HG03280 (cell line): ENCODE data around the gene UBR4.

Source experiments
- ATAC-seq: cut with Tn5 transposase; IDR thresholded peaks from one replicate; pipeline ENCODE4 v1.9.1; 2021; ENCODE audit warnings: mild to moderate bottlenecking, moderate library complexity; ENCODE audit not compliant: unreplicated experiment

Gene UBR4

GRCh38 chr1:19096990-19097389 lies 113.1 kb downstream of the UBR4 start:
- no peak for ATAC-seq

- ATAC-seq = no peak
Observed at GRCh38 chr1:19096036-19096833, 113.8 kb downstream of the UBR4 start.

GRCh38 chr1:19091196-19091953 lies 118.7 kb downstream of the UBR4 start:
- ATAC-seq = no peak

GRCh38 chr1:19089524-19089923 lies 120.5 kb downstream of the UBR4 start:
- no peak for ATAC-seq

DNA sequence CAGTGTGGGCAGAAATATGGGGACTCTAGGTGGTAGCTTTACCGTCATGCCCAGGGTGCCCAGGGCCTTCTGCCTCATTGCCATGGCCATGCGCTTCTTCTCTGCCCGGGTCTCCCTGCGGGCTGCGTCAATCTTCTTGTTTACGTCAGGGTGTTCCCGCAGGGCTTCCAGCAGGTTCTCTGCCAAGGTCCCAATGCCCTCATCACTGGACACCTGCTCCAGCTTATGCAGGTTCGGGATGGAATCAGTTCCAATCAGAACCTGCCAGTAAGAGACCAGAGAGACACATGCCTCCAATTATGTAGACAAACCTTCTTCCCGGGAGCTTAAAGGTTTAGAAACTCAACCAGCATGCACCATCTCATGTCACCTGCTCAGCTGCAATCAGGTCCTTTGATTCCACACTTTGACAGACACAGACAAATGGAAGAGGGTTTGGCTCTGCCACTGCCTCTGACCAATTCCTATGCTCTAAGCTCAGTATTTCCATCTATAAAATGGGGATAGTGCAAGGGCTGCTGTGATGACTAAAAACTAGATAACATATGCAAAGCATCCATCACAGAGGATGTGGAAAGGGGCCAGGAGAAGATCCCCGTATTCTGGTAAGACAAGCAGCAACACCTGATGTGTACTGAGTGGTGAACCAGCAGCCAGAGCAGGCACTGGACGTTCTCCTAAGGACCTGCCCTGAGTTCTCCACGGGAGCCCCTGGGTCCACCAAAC lies 121.2 kb downstream of the UBR4 start:
- no peak for ATAC-seq

DNA sequence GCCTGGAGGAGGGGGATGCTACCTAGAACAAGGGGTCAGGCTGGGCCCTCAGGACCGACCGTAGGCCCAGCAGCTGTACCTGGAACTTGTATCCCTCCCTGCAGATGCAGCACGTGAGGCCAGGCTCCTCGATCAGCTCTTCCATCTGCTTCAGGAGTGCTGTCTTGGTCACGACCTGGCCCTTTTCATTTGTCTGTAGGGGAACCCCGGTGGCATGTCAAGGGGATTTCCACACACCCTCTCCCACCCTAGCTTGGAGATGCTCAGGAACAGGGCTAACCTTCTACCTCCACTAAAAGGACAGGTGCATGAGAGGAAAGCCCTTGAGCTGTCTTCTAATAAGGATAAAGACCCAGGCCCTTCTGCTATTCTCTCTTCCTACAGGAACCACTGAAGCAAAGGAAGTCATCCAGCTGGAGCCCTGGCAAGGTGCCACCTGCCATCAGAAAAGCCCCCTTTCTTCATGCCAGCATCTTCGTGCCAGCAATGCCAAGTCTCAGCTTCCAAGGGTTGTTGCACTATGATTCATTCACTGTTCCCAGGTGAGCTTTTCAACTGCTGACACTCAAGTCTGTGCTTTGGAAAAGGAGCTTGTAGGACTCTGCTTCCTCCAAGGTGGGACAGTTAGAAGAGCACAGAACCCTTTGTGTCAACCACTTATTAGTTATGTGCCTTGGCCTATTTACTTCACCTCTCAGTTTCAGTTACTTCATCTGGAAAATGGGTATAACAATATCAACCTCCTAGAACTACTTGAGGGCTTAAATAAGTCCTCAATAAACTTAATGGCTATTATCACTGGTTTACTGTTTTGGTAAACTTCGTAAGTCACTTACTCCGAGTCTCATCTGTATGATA lies 122.1 kb downstream of the UBR4 start:
- ATAC-seq = no peak

DNA sequence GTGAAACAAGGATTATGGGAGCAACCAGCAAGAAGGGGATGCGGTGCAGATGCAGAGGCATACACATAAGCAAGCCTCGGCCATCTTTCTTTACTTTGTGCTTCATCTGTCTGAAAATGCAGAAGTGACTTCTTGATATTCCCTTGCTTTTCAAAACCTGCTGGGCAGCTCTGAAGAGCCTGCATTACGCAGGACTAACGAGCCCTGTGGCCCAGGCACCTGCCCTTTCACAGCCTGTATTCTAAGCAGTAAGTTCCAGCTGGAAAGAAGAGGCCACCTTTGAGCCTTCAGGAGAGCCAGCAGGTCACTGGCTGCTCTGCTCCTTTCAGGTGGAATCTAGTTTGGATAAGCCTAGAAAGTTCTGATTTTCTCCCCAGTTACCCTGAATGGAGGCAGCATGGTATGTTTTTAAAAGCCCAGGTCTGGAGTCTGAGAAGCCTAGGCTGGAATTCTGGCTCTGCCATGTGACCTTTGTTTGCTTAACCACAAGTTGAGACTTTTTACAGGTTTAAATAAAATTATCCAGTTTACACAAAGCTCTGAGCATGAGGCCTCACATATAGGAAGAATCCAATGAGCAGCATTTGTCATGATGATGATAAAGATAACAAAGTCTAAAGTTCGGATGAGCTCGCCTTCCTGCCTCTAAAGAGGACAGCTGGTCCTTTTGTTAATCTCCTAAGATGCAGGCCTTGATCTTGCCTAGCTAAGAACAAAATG lies 122.9 kb downstream of the UBR4 start:
- no peak for ATAC-seq

DNA sequence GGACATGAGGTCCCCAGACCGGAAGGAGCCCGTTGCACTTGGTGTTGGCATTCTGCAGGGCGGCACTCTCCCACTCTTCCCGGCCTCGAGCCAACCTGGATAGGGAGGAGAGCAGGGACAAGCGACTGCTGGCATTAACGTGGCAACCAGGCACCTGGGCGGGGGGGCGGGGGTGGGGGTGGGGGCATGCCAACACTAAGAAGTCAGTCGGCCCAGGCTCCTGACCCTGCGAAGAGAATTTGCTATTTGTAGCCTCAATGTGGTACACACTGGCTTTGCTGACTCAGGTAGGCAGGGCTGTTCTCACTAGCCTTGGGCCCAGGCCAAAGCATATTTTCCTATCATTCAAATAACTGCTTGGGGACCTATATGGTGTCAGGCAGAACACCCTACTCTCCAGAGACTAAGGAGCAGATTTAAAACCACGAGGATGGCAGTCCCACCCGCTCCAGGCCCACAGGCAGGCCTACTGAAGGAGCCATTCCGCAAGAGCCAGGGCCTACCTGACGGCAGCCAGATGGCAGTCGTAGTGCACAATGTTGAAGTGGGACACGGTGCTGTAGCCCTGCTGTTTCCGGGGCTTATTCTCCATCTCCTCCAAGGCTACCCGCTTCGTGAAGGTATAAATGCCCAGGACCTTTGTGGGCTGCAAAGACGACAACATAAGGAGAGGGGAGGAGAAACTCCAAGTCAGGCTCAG lies 123.7 kb downstream of the UBR4 start:
- no peak for ATAC-seq

- no peak for ATAC-seq
Observed at GRCh38 chr1:19084206-19084738, 125.8 kb downstream of the UBR4 start.

- ATAC-seq = no peak
Observed at GRCh38 chr1:19083081-19083480, 127.0 kb downstream of the UBR4 start.

DNA sequence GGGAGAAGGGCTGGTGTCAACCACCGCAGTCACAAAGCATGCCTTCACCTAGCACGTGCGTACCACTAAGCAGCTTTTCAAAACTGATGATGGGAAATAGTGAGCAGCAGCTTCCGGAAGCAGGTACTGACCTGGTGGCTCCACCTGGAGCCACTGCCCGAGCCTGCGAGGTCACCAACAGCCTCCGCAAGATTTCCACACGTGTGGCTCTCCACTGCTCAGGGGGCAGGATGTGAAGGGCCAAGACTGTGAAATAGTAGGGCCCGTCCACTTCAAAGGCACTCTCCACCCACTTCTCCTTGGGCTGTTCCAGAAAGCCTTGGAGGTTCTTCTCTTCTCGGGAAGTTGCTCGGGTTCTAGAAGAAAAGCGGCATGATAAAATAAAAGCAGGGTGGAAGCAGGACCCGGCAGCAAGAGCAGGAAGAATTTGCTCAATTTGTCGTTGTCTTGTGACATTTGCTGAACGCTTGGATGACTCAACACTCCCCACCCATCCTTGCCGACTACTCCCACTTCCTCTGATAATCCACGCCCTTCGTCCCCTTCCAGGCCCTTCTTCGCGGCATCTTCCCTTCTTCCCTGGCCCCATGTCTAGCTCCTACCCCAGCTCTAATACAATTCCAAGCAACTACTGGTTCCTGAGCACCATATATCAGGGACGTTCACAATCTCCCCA lies 128.7 kb downstream of the UBR4 start:
- no peak for ATAC-seq

DNA sequence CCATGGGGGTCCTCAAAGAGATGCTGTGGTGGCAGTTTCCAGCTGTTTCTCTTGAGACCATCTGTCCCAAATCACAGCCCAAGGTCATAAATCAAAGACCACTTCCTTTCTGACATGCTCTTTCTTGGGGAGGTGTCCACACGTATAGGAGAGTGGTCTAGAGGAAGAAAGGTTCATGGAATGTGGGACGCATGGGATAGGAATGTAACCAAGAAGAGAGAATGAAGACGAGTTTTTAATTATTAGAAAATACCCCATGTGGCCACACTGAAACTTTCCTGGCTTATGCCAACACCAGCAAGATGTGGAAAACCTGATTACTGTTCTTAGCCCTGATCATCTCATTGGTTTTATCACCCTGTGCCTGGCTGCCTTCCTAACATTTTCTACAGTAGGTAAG lies 129.3 kb downstream of the UBR4 start:
- ATAC-seq = no peak

DNA sequence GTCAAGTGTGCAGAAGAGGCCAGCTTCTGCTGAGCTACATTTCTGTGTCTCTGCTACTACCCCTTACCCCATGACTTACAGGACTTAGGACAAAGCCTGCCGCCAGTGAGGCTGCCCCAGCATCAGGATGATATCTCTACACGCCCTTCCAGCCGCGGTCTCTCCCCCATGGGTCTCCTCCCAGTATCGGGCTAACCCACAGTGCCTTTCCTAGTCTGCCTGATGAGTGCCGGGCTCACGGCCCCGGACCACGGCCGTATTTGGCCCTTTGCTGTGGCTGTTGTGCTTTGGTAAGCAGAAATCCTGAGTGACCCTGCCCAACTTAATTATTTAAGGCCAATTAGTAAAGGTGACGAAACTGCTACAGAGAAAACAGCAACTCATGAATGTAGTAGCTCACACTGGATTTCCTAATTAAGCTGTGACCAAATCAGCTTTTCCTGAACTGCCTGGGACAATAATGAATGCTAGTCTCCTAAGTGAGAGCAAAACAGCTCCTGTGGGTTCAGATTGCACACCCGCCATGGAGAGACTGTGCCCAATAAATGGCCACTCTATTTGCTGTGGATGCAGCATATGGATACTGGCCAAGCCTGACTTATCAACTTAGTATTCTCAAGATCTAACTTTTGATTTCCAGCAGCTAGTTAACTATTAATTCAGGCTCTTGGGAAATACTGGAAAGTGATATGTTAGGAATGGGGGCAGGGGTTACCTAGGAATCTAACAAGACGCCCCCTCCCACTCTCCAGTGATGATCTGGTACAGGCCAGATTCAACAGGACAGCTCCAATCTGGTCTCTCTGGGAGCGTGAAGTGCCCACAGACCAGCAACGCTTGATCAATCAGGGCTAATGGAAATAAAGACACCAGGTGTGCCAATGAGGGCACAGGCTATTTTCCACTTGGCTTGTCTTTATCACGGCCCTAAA lies 130.3 kb downstream of the UBR4 start:
- ATAC-seq = no peak

DNA sequence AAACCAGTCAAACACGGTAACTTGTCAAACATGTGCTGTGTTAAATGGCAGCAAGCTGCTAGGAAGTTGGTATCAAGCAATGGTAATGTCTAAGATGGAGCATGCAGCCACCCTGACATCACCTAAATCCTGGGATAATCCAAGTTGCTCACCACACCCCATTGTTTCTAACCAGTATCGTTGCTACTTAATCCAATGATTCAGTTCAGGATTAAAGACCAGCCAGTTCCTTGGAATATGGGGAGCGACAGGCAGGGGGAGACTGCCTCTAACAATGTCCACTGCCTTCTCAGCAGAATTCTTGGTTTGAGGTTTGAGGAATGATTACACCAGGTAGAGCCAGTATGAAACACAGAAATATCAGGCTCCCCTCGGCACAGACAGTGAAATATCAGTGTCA lies 131.5 kb downstream of the UBR4 start:
- no peak for ATAC-seq

DNA sequence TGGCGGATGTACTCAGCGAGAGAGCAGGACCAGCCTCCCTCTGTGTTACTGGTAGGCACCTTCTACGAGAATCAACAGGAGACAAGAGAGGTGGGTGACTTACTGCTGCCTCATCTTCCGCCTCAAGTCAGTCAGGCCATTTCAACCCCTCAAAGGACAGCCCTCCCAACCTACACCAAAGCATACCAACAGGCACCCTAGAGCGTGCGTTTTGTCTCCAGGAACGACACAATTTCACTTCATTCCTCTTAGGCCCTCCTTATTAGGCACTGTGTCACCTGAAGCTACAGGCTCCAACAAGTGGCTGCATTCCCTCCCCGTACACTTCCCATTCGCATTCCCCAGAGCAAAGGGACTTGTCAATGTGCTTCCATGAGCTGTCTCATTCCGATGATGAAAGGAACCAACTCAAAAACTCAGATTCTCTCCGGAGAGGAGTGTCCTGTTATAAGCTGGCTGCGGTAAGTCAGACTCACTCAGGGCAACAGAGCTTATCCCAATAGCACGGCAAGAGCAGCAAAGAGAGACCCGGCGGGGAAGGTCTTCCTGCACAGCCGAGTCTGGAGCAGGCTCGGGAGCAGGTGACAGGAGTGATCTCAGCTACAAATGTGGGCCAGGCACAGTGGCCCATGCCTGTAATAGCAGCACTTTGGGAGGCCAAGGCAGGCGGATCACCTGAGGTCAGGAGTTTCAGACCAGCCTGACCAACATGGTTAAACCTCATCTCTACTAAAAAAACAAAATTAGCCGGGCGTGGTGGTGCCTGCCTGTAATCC lies 133.0 kb downstream of the UBR4 start:
- ATAC-seq = no peak

DNA sequence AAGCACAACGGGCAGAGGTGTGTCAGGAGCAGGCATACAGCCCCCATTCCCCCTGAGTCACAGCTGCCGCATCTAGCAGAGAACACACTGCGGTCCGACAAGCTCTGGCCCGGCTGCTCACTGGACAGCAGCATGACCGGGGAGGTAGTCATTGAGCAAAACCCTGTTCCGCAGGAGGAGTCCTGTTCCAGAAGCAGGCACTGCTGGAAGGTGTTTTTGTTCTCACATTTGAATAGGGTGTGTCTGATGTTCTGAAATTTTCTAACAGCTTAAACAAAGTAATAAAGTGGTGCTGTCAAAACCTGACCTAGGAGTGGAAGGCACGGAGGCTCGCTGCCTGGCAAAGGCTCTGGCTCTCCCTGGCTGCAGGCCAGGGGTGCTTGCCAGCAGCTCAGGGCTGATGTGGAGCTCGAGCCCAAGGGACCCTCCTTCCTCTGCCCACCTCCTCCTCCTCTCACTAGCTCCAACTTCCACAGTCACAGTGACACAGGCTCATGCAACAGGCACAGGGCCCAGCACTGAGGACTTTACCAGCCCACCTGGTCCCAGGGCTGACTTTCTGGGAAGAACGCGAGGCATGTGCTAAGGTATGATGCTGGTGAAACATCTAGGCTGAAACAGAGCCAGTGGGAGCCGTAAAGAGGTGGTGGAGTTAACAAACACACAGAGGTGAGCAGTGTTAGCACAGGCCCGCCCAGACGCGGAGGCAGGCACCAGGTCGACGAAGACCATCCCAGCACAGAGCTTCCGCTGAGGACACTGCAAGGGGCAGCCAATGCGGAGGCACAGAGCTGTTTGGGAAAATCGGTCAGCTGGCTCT lies 135.0 kb downstream of the UBR4 start:
- no peak for ATAC-seq
